IMR-90 (cell line): Measurements from ENCODE around the gene MAGEA9. TPM values are rescaled to one million over a fixed set of nuclear protein-coding genes. Genes with fewer than 3 reads are reported as not detected.

Experiments used
- ATAC-seq: fragments of 200-7000 bp; cut with Tn5 transposase; 2 replicates; pipeline ENCODE4 v1.9.1; 2020; ENCODE audit warnings: low read depth, mild to moderate bottlenecking, moderate library complexity
- BruUV-seq: library from RNA; stranded (reverse); fragments of 400-500 nt; replicated peaks from 2 replicates; lab custom pipeline; 2021; lab: Mats Ljungman, UMichigan
- CTCF ChIA-PET: fragments of 300-600 bp; formaldehyde crosslinking; extraction: SDS; loops from one replicate; lab custom pipeline; 2021; ENCODE audit warnings: antibody characterized with exemption; lab: Yijun Ruan, JAX
- POLR2A ChIA-PET: fragments of 300-600 bp; sonication (Branson Sonifier 250); formaldehyde crosslinking; loops from one replicate; lab custom pipeline; 2022; ENCODE audit warnings: antibody characterized with exemption; ENCODE audit not compliant: unreplicated experiment; lab: Charles Lee
- DNase-seq: peaks from one replicate; pipeline ENCODE4 v3.0.0; 2013
- H2AFZ ChIP-seq: replicated peaks from 2 replicates; pipeline ENCODE3; 2013; ENCODE audit warnings: low read length, mild to moderate bottlenecking; ENCODE audit not compliant: poor library complexity
- H2AK5ac ChIP-seq: 2 replicates; pipeline ENCODE4 v1.6.1; 2013; ENCODE audit warnings: low read depth, low read length, inconsistent platforms
- H2AK9ac ChIP-seq: replicated peaks from 2 replicates; pipeline ENCODE3; 2013; ENCODE audit warnings: mild to moderate bottlenecking, low read depth, low read length, moderate library complexity; ENCODE audit not compliant: poor library complexity
- H2BK120ac ChIP-seq: 2 replicates; pipeline ENCODE4 v1.6.1; 2013; ENCODE audit warnings: low read depth, low read length, inconsistent platforms
- H2BK15ac ChIP-seq: 3 replicates; pipeline ENCODE4 v1.6.1; 2013; ENCODE audit warnings: low read depth, low read length, inconsistent platforms
- H2BK20ac ChIP-seq: 2 replicates; pipeline ENCODE4 v1.6.1; 2013; ENCODE audit warnings: low read depth, mild to moderate bottlenecking, inconsistent platforms, low read length, moderate library complexity
- H2BK5ac ChIP-seq: 2 replicates; pipeline ENCODE4 v1.6.1; 2013; ENCODE audit warnings: mild to moderate bottlenecking, low read depth, low read length, inconsistent platforms; ENCODE audit not compliant: poor library complexity, severe bottlenecking
- H3K14ac ChIP-seq: replicated peaks from 2 replicates; pipeline ENCODE4 v1.6.1; 2013; ENCODE audit warnings: low read depth, low read length, inconsistent platforms
- H3K18ac ChIP-seq: 2 replicates; pipeline ENCODE4 v1.6.1; 2013; ENCODE audit warnings: low read depth, low read length, control low read depth
- H3K23ac ChIP-seq: 2 replicates; pipeline ENCODE4 v1.6.1; 2013; ENCODE audit warnings: low read depth, low read length, inconsistent platforms
- H3K27ac ChIP-seq: 2 replicates; pipeline ENCODE4 v1.5.1; 2013; ENCODE audit warnings: mild to moderate bottlenecking, control low read depth, low read length; ENCODE audit not compliant: insufficient read depth
- H3K27me3 ChIP-seq: 2 replicates; pipeline ENCODE4 v1.6.1; 2013; ENCODE audit warnings: low read length; ENCODE audit not compliant: control insufficient read depth, insufficient read depth
- H3K36me3 ChIP-seq: 2 replicates; pipeline ENCODE4 v1.6.1; 2013; ENCODE audit warnings: low read length, mixed read lengths; ENCODE audit not compliant: control insufficient read depth, insufficient read depth
- H3K4ac ChIP-seq: 2 replicates; pipeline ENCODE4 v1.6.1; 2013; ENCODE audit warnings: low read depth, low read length, inconsistent platforms
- H3K4me1 ChIP-seq: 2 replicates; pipeline ENCODE4 v1.6.1; 2013; ENCODE audit warnings: low read length, mixed read lengths; ENCODE audit not compliant: control insufficient read depth, insufficient read depth
- H3K4me2 ChIP-seq: 2 replicates; pipeline ENCODE4 v1.6.1; 2013; ENCODE audit warnings: low read depth, mild to moderate bottlenecking, control low read depth, low read length, moderate library complexity
- H3K4me3 ChIP-seq: 2 replicates; pipeline ENCODE4 v1.5.1; 2013; ENCODE audit warnings: low read depth, mild to moderate bottlenecking, control low read depth, low read length, moderate library complexity; ENCODE audit not compliant: insufficient read depth
- H3K56ac ChIP-seq: 2 replicates; pipeline ENCODE4 v1.6.1; 2013; ENCODE audit warnings: low read length, inconsistent platforms; ENCODE audit not compliant: insufficient read depth; ENCODE audit errors: extremely low read depth
- H3K79me1 ChIP-seq, 2 experiments: 2 replicates each; pipeline ENCODE4 v1.6.1; 2013; ENCODE audit warnings: low read length in 2 of 2, inconsistent platforms in 1 of 2, low read depth in 1 of 2
- H3K9ac ChIP-seq: 2 replicates; pipeline ENCODE4 v1.6.1; 2013; ENCODE audit warnings: low read depth, low read length, control low read depth
- H3K9me1 ChIP-seq: 2 replicates; pipeline ENCODE4 v1.6.1; 2013; ENCODE audit warnings: low read length, inconsistent platforms; ENCODE audit not compliant: insufficient read depth
- H3K9me3 ChIP-seq: 2 replicates; pipeline ENCODE4 v1.6.1; 2013; ENCODE audit warnings: low read length; ENCODE audit not compliant: control insufficient read depth, insufficient read depth
- H4K20me1 ChIP-seq: 2 replicates; pipeline ENCODE4 v1.6.1; 2013; ENCODE audit warnings: low read length, inconsistent platforms; ENCODE audit not compliant: insufficient read depth
- H4K5ac ChIP-seq: 2 replicates; pipeline ENCODE4 v1.6.1; 2013; ENCODE audit warnings: mild to moderate bottlenecking, low read depth, low read length, control low read depth
- H4K8ac ChIP-seq, 2 experiments: 2 replicates each; pipeline ENCODE4 v1.6.1; 2013; ENCODE audit warnings: low read depth in 2 of 2, low read length in 2 of 2, control low read depth in 1 of 2, inconsistent platforms in 1 of 2
- H4K91ac ChIP-seq: 2 replicates; pipeline ENCODE4 v1.6.1; 2013; ENCODE audit warnings: low read depth, low read length, inconsistent platforms; ENCODE audit not compliant: insufficient read depth
- CEBPB ChIP-seq: IDR thresholded peaks from 2 replicates; pipeline ENCODE4 v1.6.1; 2012; ENCODE audit warnings: low read depth, low read length, improper control_type of control experiment
- CTCF ChIP-seq: conservative IDR thresholded peaks from 2 replicates; pipeline ENCODE4 v1.5.1; 2012; ENCODE audit warnings: mild to moderate bottlenecking, low read depth, low read length, improper control_type of control experiment
- MAZ ChIP-seq: IDR thresholded peaks from 2 replicates; pipeline ENCODE4 v1.6.1; 2012; ENCODE audit warnings: low read depth, mild to moderate bottlenecking, low read length, improper control_type of control experiment, moderate library complexity, borderline replicate concordance
- MXI1 ChIP-seq: IDR thresholded peaks from 2 replicates; pipeline ENCODE4 v1.6.1; 2012; ENCODE audit warnings: low read depth, mild to moderate bottlenecking, low read length, moderate library complexity, borderline replicate concordance
- NFE2L2 ChIP-seq: fragments of 150-350 bp; IDR thresholded peaks from 2 replicates; pipeline ENCODE4 v1.6.1; 2016; ENCODE audit warnings: low read depth, mild to moderate bottlenecking, low read length
- RFX5 ChIP-seq: IDR thresholded peaks from 2 replicates; pipeline ENCODE4 v1.8.0; 2012; ENCODE audit warnings: low read depth, mild to moderate bottlenecking, low read length, moderate library complexity
- WGBS, 2 experiments: methylation state at CpG; one replicate each; pipeline versions ENCODE4 v1.1.5 to v1.1.7; 2013; ENCODE audit warnings: missing lambda C conversion rate in 2 of 2; ENCODE audit not compliant: insufficient read length in 1 of 2; ENCODE audit errors: extremely low coverage in 2 of 2; 5-methylcytosine and 5-hydroxymethylcytosine counted together
- dilution Hi-C: fragments of 300-500 bp; cut with HindIII; formaldehyde crosslinking; loops from one replicate; pipeline ENCODE4 v1.14.3; 2018; ENCODE audit warnings: low sequenced_read_pairs; ENCODE audit not compliant: unreplicated experiment
- in situ Hi-C: fragments of 300-500 bp; cut with MboI; formaldehyde crosslinking; loops from 3 replicates; pipeline ENCODE4 v1.14.3; 2019; ENCODE audit warnings: low sequenced_read_pairs, inconsistent platforms, mixed read lengths
- intact Hi-C: fragments of 100-400 bp; cut with micrococcal nuclease; formaldehyde crosslinking; loops from 2 replicates; pipeline ENCODE4 v1.10.0; 2022
- polyA plus RNA-seq, 3 experiments: library from polyadenylated mRNA; depleted of rRNA; stranded (reverse); fragments of >200 nt; gene quantifications; 2 replicates each; pipeline ENCODE4 v1.2.3, GENCODE V29; 2012; ENCODE audit warnings: low replicate concordance in 1 of 3
- total RNA-seq: library from RNA; depleted of rRNA; stranded (reverse); fragments of >200 nt; gene quantifications from 2 replicates; pipeline ENCODE4 v1.2.3, GENCODE V29; 2012

MAGEA9 gene
- total and polyA plus RNA-seq, 2 of the 4 experiments (the other 2 are of a cell fraction): not detected

DNA sequence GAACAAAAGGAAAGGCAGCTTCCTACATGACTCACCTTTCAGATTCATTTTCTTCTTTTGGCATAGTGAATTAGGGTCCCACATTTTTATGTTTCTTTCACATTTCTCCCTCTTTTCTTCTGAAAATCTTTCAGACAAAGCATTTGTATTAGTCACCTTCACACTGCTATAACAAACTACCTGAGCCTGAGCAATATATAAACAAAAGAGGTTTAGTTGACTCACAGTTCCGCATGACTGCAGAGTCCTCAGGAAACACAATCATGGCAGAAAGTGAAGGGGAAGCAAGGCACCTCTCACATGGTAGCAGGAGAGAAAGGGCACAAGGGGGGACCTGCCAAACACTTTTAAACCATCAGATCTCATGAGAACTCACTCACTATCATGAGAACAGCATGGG is 36.9 kb downstream of the MAGEA9 start:
- Histone ChIP-seq H2BK120ac (no peak overlapping the region), H3K9me3 (no peaks in the 10 kb centered on the region), H3K23ac (no peak overlapping the region), H3K4me1 (no peaks in the 10 kb centered on the region), H3K79me1 (no peaks in the 10 kb centered on the region), H2BK15ac (no peak overlapping the region), H2AK9ac (no peak overlapping the region), H3K56ac (no peak overlapping the region), H2AFZ (no peak overlapping the region), H3K36me3 (no peaks in the 10 kb centered on the region), H3K14ac (no peak overlapping the region), H4K8ac (no peak overlapping the region), H3K9me1 (no peaks in the 10 kb centered on the region), H3K4me3 (no peak overlapping the region), H3K4ac (no peak overlapping the region), H3K18ac (no peak overlapping the region), H2BK20ac (no peak overlapping the region), H3K27ac (no peak overlapping the region), H3K4me2 (no peak overlapping the region), H2BK5ac (no peak overlapping the region), H4K5ac (no peak overlapping the region), H2AK5ac (no peak overlapping the region), H4K91ac (no peak overlapping the region), H4K20me1 (no peaks in the 10 kb centered on the region), H3K27me3 (no peaks in the 10 kb centered on the region; the same call in 1 of the 2 replicates), H3K9ac (no peak overlapping the region)
- CTCF ChIA-PET: no interaction called here
- DNase-seq (no peak), ATAC-seq (no peak)
- TF ChIP-seq RFX5 (no peak), NFE2L2 (no peak), CEBPB (no peak), CTCF (no peak), MXI1 (no peak), MAZ (no peak)
- in situ Hi-C loops: no loop called here
- intact Hi-C loops: no loop called here
- no CpG with 5 or more reads among the region's 1 CpG for WGBS, 2 experiments
- POLR2A ChIA-PET: no interaction called here
- no TSS peak for BruUV-seq
- dilution Hi-C loops: no loop called here
